Liver (tissue), 9 donors: ENCODE data around the gene GIT2. TPM values are rescaled to one million over a fixed set of nuclear protein-coding genes. Genes with fewer than 3 reads are reported as not detected.

Experiments used
- DNase-seq: peaks from one replicate; pipeline ENCODE4 v3.0.0-alpha.2; 2017; ENCODE audit warnings: low spot score
- H3K27ac ChIP-seq, 2 donors: one replicate each; pipeline ENCODE4 v1.7.0; 2013; ENCODE audit warnings: inconsistent platforms in 2 of 2, low read length in 2 of 2, control low read depth in 1 of 2, low read depth in 1 of 2, mild to moderate bottlenecking in 1 of 2
- H3K27me3 ChIP-seq, 4 donors: one replicate each; pipeline versions ENCODE4 v1.6.1 to v1.7.0; 2013; ENCODE audit warnings: low read length in 3 of 4, inconsistent platforms in 1 of 4, mild to moderate bottlenecking in 1 of 4, moderate library complexity in 1 of 4; ENCODE audit not compliant: control insufficient read depth in 4 of 4, insufficient read depth in 4 of 4
- H3K36me3 ChIP-seq, 4 donors: one replicate each; pipeline versions ENCODE4 v1.6.1 to v1.7.0; 2013; ENCODE audit warnings: low read length in 3 of 4, mild to moderate bottlenecking in 3 of 4, low read depth in 1 of 4, moderate library complexity in 1 of 4; ENCODE audit not compliant: control insufficient read depth in 4 of 4, insufficient read depth in 3 of 4
- H3K4me1 ChIP-seq, 4 donors: one replicate each; pipeline versions ENCODE4 v1.6.1 to v1.7.0; 2013; ENCODE audit warnings: low read length in 3 of 4, mild to moderate bottlenecking in 3 of 4, moderate library complexity in 1 of 4; ENCODE audit not compliant: control insufficient read depth in 4 of 4, insufficient read depth in 4 of 4
- H3K4me3 ChIP-seq, 3 donors: one replicate each; pipeline versions ENCODE4 v1.6.1 to v1.7.0; 2013; ENCODE audit warnings: low read length in 3 of 3, control low read depth in 1 of 3, low read depth in 1 of 3, mild to moderate bottlenecking in 1 of 3
- H3K9ac ChIP-seq, 2 donors: one replicate each; pipeline ENCODE4 v1.7.0; 2013; ENCODE audit warnings: low read length in 2 of 2, mild to moderate bottlenecking in 2 of 2, moderate library complexity in 2 of 2, control low read depth in 1 of 2, low read depth in 1 of 2
- H3K9me3 ChIP-seq, 4 donors: one replicate each; pipeline versions ENCODE4 v1.6.1 to v1.7.0; 2013; ENCODE audit warnings: low read length in 3 of 4; ENCODE audit not compliant: control insufficient read depth in 4 of 4
- ATF3 ChIP-seq: IDR thresholded peaks from 2 replicates; pipeline ENCODE4 v1.6.1; 2016; ENCODE audit warnings: antibody characterized with exemption
- CTCF ChIP-seq: fragments of 150-350 bp; IDR thresholded peaks from 2 replicates; pipeline ENCODE4 v1.5.1; 2017; ENCODE audit warnings: improper control_type of control experiment, low read depth, low read length; ENCODE audit not compliant: missing input control
- EGR1 ChIP-seq, 2 donors: IDR thresholded peaks; 2 replicates each; pipeline ENCODE4 v1.6.1; 2016 to 2018; ENCODE audit warnings: antibody characterized with exemption in 2 of 2, low read depth in 2 of 2
- FOXA2 ChIP-seq: IDR thresholded peaks from 2 replicates; pipeline ENCODE4 v1.6.1; 2016; ENCODE audit warnings: antibody characterized with exemption
- GABPA ChIP-seq, 2 donors: IDR thresholded peaks in 1 of 2; conservative IDR thresholded peaks in 1 of 2; 2 replicates each; pipeline ENCODE4 v1.6.1; 2016; ENCODE audit warnings: antibody characterized with exemption in 2 of 2, mild to moderate bottlenecking in 1 of 2, moderate library complexity in 1 of 2
- HNF4A ChIP-seq, 2 donors: conservative IDR thresholded peaks; 2 replicates each; pipeline ENCODE4 v1.6.1; 2016; ENCODE audit warnings: antibody characterized with exemption in 2 of 2, mild to moderate bottlenecking in 2 of 2
- HNF4G ChIP-seq: IDR thresholded peaks from 2 replicates; pipeline ENCODE4 v1.6.1; 2016; ENCODE audit warnings: antibody characterized with exemption
- JUND ChIP-seq, 2 donors: IDR thresholded peaks; 2 replicates each; pipeline ENCODE4 v1.6.1; 2016; ENCODE audit warnings: antibody characterized with exemption in 2 of 2
- MAX ChIP-seq: IDR thresholded peaks from 2 replicates; pipeline ENCODE4 v1.6.1; 2016; ENCODE audit warnings: antibody characterized with exemption
- NR2F2 ChIP-seq: IDR thresholded peaks from 2 replicates; pipeline ENCODE4 v1.6.1; 2016; ENCODE audit warnings: antibody characterized with exemption
- RAD21 ChIP-seq, 2 donors: IDR thresholded peaks; 2 replicates each; pipeline ENCODE4 v1.6.1; 2016; ENCODE audit warnings: antibody characterized with exemption in 2 of 2, mild to moderate bottlenecking in 2 of 2
- REST ChIP-seq: IDR thresholded peaks from 2 replicates; pipeline ENCODE4 v1.6.1; 2016; ENCODE audit warnings: antibody characterized with exemption, mild to moderate bottlenecking
- RXRA ChIP-seq, 2 donors: IDR thresholded peaks; 2 replicates each; pipeline ENCODE4 v1.6.1; 2017 to 2018; ENCODE audit warnings: antibody characterized with exemption in 2 of 2, mild to moderate bottlenecking in 1 of 2
- SP1 ChIP-seq: IDR thresholded peaks from 2 replicates; pipeline ENCODE4 v1.6.1; 2018; ENCODE audit warnings: antibody characterized with exemption, mild to moderate bottlenecking
- TAF1 ChIP-seq: conservative IDR thresholded peaks from 2 replicates; pipeline ENCODE4 v1.6.1; 2016; ENCODE audit warnings: antibody characterized with exemption, mild to moderate bottlenecking
- YY1 ChIP-seq: IDR thresholded peaks from 2 replicates; pipeline ENCODE4 v1.6.1; 2016; ENCODE audit warnings: antibody characterized with exemption, mild to moderate bottlenecking
- WGBS: extraction: QIAGEN DNeasy Blood & Tissue Kit; methylation state at CpG from one replicate; pipeline ENCODE4 v1.1.7; 2013; 5-methylcytosine and 5-hydroxymethylcytosine counted together
- polyA plus RNA-seq, 2 donors: library from polyadenylated mRNA; stranded (reverse) in 1 of 2; unstranded in 1 of 2; fragments of 200-250 nt in 1 of 2; fragments of >200 nt in 1 of 2; fragmentation: Nextera tagmentation in 1 of 2; extraction: Ambion mirVana in 1 of 2; gene quantifications; one replicate each; pipeline versions ENCODE4 v1.2.1 to v1.2.3, GENCODE V29; 2013 to 2015
- total RNA-seq, 2 donors: library from RNA; depleted of rRNA; stranded (reverse); fragments of >200 nt; gene quantifications; one replicate each; pipeline ENCODE4 v1.2.3, GENCODE V29; 2014
- TF ChIP-seq, protein P1 (sequence below): IDR thresholded peaks from 2 replicates; pipeline ENCODE4 v1.6.1; 2016; ENCODE audit warnings: antibody characterized with exemption
- donor health status: healthy.
- donor health status: healthy.
- donor health status: healthy.
- donor health status: healthy.
- donor health status: healthy.

The GIT2 gene
- total and polyA plus RNA-seq, 4 donors = 6.7 to 30.4 (median 16.7) TPM

DNA sequence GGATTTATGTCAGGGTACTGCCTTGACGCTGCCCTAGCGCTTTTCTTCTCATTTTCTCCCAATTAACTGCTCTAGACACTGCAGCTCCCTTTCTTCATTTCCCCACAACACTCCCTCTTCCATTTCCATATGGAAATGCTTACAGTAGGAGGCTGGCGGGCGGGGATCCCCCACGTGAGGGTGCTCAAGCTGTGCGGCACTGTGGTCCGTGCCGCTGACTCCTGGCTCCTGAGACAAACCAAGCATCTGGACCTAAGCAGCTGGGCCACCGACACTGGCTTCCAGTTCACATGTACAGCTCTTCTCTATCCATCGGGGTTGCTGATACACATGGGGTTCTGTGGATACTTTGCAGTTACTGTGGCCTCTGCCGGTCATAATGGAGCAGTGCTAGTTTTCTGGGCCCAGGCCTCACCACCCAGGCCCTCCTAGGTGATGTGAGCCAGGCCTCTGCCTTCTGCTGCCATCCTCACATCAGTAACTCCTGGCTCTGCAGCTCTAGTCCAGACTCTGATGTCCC is 75.8 kb downstream of the GIT2 start:
- H3K27ac ChIP-seq = no peak overlapping the region
- no peaks in the 10 kb centered on the region for H3K4me1 ChIP-seq
- H3K9me3 ChIP-seq = no peaks in the 10 kb centered on the region
- H3K4me3 ChIP-seq = no peak overlapping the region
- H3K9ac ChIP-seq = no peak overlapping the region
- TF ChIP-seq, protein P1, sequence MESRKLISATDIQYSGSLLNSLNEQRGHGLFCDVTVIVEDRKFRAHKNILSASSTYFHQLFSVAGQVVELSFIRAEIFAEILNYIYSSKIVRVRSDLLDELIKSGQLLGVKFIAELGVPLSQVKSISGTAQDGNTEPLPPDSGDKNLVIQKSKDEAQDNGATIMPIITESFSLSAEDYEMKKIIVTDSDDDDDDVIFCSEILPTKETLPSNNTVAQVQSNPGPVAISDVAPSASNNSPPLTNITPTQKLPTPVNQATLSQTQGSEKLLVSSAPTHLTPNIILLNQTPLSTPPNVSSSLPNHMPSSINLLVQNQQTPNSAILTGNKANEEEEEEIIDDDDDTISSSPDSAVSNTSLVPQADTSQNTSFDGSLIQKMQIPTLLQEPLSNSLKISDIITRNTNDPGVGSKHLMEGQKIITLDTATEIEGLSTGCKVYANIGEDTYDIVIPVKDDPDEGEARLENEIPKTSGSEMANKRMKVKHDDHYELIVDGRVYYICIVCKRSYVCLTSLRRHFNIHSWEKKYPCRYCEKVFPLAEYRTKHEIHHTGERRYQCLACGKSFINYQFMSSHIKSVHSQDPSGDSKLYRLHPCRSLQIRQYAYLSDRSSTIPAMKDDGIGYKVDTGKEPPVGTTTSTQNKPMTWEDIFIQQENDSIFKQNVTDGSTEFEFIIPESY = no peak
- TF ChIP-seq HNF4A (conservative IDR thresholded peaks at IDR 0.05) = no peak
- no peak for TF ChIP-seq ATF3
- no peak for TF ChIP-seq YY1
- TF ChIP-seq GABPA (IDR thresholded peaks at IDR 0.05 in 1 of 2, conservative IDR thresholded peaks at IDR 0.05 in 1 of 2) = no peak
- TF ChIP-seq EGR1 (IDR thresholded peaks at IDR 0.05; ENCODE audit: low read depth in 2 of 2) = no peak
- no peak for TF ChIP-seq JUND (IDR thresholded peaks at IDR 0.05)
- no peak for TF ChIP-seq RAD21 (IDR thresholded peaks at IDR 0.05)
- TF ChIP-seq REST = no peak
- no peak for TF ChIP-seq RXRA (IDR thresholded peaks at IDR 0.05)
- no peak for TF ChIP-seq HNF4G
- no peak for TF ChIP-seq SP1
- no peak for TF ChIP-seq TAF1
- TF ChIP-seq NR2F2 = no peak
- TF ChIP-seq MAX = no peak
- TF ChIP-seq FOXA2 = no peak
- no peak for TF ChIP-seq CTCF
- no peak for DNase-seq
- peaks cover 9 to 30% (median 26%) of the 10 kb centered on the region in 4 donors for H3K36me3 ChIP-seq
- no peaks in the 10 kb centered on the region for H3K27me3 ChIP-seq
- WGBS = 94% methylated on average over 11 of the region's 11 CpGs
